ELR (cell line): Measurements from ENCODE around the gene B3GALNT2.
"Not testable (repeated sequence)": the region's sequence is repeated elsewhere in the genome, so short reads cannot be mapped to it uniquely, and the experiment has no call there.

Source experiments
- DNase-seq: peaks from one replicate; pipeline ENCODE4 v3.0.0-alpha.2; 2015; ENCODE audit warnings: low read depth

B3GALNT2 gene

GRCh38 chr1:235503403-235504121 lies 690 bp downstream of the B3GALNT2 start:
- peak; percentile 71 for DNase-seq

- DNase-seq: peak; percentile 51
These were observed 1.4 kb downstream of the B3GALNT2 start for GRCh38 chr1:235502601-235503402.

GRCh38 chr1:235500971-235501540 lies 3.2 kb downstream of the B3GALNT2 start:
- peak; percentile 56 for DNase-seq

GRCh38 chr1:235495551-235495950 lies 8.7 kb downstream of the B3GALNT2 start:
- DNase-seq: no peak

GRCh38 chr1:235495030-235495429 lies 9.2 kb downstream of the B3GALNT2 start:
- no peak for DNase-seq

GRCh38 chr1:235494531-235494930 lies 9.7 kb downstream of the B3GALNT2 start:
- no peak for DNase-seq

GRCh38 chr1:235491644-235492043 lies 12.6 kb downstream of the B3GALNT2 start:
- no peak for DNase-seq

GRCh38 chr1:235486321-235486720 lies 17.9 kb downstream of the B3GALNT2 start:
- peak; percentile 28 for DNase-seq

- DNase-seq: no peak
These were observed 18.7 kb downstream of the B3GALNT2 start for GRCh38 chr1:235485558-235485957.

GRCh38 chr1:235483090-235483489 lies 21.2 kb downstream of the B3GALNT2 start:
- no peak for DNase-seq

GRCh38 chr1:235473806-235474205 lies 30.4 kb downstream of the B3GALNT2 start:
- peak; percentile 54 for DNase-seq

- DNase-seq: no peak
These were observed 33.4 kb downstream of the B3GALNT2 start for GRCh38 chr1:235470741-235471439.

- DNase-seq: not testable (repeated sequence)
These were observed 34.4 kb downstream of the B3GALNT2 start for GRCh38 chr1:235469897-235470296.

- DNase-seq: peak; percentile 92
These were observed 35.3 kb downstream of the B3GALNT2 start for GRCh38 chr1:235468970-235469369.

- DNase-seq: no peak
These were observed 36.2 kb downstream of the B3GALNT2 start for GRCh38 chr1:235468004-235468403.

GRCh38 chr1:235465066-235465465 lies 39.2 kb downstream of the B3GALNT2 start:
- DNase-seq: no peak

- DNase-seq: not testable (repeated sequence)
These were observed 41.4 kb downstream of the B3GALNT2 start for GRCh38 chr1:235462832-235463231.

- no peak for DNase-seq
These were observed 42.3 kb downstream of the B3GALNT2 start for GRCh38 chr1:235461954-235462353.

- no peak for DNase-seq
These were observed 43.5 kb downstream of the B3GALNT2 start for GRCh38 chr1:235460770-235461169.

- not testable (repeated sequence) for DNase-seq
These were observed 46.4 kb downstream of the B3GALNT2 start for GRCh38 chr1:235457856-235458255.

GRCh38 chr1:235455823-235456222 lies 48.4 kb downstream of the B3GALNT2 start:
- no peak for DNase-seq

GRCh38 chr1:235455097-235455496 lies 49.2 kb downstream of the B3GALNT2 start:
- no peak for DNase-seq
